GM18519 (cell line): ENCODE measurements around the gene CCR5.

Experiments used
- ATAC-seq: cut with Tn5 transposase; IDR thresholded peaks from one replicate; pipeline ENCODE4 v1.9.1; 2021; ENCODE audit warnings: mild to moderate bottlenecking, moderate library complexity; ENCODE audit not compliant: unreplicated experiment, low FRiP score

Gene CCR5

DNA sequence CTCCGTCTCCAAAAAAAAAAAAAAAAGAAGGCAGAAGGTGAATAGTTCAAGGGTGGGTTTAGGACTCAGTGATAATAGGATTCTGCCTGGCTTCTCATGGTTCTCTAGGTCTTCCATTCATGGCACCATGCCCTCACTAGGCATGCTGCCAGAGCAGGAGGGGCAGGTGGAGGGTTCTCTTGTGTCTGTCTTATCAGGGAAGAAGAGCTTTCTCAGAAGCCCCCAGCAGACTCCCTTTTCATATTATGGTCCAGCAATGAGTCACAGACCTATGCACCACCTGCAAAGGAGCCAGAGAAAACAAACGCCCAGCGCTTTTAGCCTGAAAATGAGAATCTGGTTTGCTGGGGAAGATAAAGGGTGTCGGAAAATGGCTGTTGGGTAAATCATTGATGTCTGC is 13.8 kb upstream of the CCR5 start:
- ATAC-seq: no peak

DNA sequence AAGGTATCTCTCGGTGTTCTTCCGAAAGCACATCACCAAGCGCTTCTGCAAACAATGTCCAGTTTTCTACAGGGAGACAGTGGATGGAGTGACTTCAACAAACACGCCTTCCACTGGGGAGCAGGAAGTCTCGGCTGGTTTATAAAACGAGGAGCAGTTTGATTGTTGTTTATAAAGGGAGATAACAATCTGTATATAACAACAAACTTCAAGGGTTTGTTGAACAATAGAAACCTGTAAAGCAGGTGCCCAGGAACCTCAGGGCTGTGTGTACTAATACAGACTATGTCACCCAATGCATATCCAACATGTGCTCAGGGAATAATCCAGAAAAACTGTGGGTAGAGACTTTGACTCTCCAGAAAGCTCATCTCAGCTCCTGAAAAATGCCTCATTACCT is 12.3 kb upstream of the CCR5 start:
- ATAC-seq: no peak

- peak; percentile 53 for ATAC-seq
Observed at GRCh38 chr3:46359733-46360493, 10.8 kb upstream of the CCR5 start.

GRCh38 chr3:46360907-46361306 is 9.8 kb upstream of the CCR5 start:
- no peak for ATAC-seq

- ATAC-seq: no peak
Observed at GRCh38 chr3:46361408-46362283, 9.1 kb upstream of the CCR5 start.

DNA sequence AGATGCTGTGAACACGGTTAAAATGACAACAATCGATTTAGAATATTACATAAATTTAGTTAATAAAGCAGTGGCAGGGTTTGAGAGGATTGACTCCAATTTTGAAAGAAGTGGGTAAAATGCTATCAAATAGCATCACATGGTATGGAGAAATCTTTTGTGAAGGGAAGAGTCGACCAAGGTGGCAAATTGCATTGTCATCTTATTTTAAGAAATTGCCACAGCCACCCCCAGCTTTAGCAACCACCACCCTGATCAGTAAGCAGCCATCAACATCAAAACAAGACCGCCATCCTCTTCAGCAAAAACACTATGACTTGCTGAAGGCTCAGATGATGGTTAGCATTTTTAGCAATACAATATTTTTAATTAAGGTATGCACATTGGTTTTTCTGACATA is 5.7 kb upstream of the CCR5 start:
- no peak for ATAC-seq

DNA sequence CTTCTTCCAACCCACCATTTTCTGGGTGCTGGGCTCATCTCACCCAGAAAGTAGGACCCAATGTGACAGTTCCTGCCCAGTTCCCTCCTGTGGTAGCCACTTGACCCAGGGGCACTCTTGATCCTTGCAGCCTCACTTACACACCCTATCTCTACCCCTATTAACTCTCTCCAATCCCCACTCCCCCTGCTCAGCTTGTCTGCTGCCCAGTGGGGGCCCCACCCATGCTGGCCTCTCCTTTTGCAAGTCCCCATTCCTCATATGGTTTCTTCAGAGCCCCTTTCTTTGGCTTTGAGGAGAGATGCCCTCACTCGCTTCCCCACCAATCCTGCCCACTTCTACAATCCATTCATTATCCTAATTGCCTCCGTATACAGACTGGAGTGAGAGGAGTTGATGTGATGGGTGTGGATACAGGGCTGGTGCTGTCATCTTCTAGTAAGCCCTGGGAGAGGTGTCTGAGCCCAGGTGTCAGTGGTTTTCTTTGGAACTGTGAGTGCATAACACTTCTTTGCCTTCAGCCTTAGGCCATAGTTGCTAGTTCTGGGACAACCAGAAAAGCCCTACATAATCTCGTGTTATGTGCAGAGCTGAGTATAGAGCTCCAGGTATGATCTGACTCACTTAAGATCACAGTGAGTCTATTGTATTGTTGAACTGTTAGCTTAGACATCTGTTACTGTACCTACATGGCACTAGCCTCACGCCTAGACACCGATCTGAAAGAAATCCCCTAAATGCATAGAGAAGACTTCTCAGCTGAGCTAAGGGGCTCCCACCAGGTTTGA is 4.8 kb upstream of the CCR5 start:
- ATAC-seq: no peak

DNA sequence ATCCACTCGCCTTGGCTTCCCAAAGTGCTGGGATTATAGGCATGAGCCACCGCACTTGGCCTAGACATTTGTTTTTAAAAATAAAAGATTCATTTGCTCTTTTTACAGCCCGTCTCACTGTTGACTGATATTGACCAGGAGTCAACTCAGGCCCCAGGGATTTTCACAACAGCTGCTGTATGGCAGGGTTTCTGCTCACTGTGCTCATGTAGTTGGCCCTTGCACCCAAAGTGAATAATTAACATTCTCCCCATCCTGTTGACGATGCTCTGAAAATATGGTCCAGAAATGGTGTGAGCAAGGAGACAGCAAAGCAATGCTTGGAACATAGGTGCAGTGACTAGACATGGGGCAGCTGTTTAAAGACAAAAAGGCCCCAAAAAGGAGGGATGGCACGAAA is 2.9 kb upstream of the CCR5 start:
- ATAC-seq: no peak

DNA sequence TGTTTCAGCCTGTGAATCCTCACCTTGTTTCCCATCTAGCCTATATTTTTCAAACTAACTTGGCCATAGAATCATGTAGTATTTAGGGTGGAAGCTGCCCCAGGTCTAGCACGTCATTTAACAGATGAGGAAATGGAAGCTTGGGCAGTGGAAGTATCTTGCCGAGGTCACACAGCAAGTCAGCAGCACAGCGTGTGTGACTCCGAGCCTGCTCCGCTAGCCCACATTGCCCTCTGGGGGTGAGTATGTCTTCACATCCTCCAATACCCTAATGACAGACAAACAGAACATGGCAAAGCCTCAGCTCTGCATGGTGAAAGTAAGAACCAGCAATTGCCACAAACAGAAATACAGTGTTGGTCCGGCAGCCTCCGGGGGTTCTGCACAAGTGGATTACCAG is 2.2 kb upstream of the CCR5 start:
- no peak for ATAC-seq

DNA sequence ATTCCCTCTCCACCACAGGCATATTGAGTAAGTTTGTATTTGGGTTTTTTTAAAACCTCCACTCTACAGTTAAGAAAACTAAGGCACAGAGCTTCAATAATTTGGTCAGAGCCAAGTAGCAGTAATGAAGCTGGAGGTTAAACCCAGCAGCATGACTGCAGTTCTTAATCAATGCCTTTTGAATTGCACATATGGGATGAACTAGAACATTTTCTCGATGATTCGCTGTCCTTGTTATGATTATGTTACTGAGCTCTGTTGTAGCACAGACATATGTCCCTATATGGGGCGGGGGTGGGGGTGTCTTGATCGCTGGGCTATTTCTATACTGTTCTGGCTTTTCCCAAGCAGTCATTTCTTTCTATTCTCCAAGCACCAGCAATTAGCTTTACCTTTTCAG is 1.6 kb upstream of the CCR5 start:
- ATAC-seq: no peak

- ATAC-seq: no peak
Observed at GRCh38 chr3:46369675-46370132, 1.0 kb upstream of the CCR5 start.

- no peak for ATAC-seq
Observed at GRCh38 chr3:46371519-46372340, 984 bp downstream of the CCR5 start.

DNA sequence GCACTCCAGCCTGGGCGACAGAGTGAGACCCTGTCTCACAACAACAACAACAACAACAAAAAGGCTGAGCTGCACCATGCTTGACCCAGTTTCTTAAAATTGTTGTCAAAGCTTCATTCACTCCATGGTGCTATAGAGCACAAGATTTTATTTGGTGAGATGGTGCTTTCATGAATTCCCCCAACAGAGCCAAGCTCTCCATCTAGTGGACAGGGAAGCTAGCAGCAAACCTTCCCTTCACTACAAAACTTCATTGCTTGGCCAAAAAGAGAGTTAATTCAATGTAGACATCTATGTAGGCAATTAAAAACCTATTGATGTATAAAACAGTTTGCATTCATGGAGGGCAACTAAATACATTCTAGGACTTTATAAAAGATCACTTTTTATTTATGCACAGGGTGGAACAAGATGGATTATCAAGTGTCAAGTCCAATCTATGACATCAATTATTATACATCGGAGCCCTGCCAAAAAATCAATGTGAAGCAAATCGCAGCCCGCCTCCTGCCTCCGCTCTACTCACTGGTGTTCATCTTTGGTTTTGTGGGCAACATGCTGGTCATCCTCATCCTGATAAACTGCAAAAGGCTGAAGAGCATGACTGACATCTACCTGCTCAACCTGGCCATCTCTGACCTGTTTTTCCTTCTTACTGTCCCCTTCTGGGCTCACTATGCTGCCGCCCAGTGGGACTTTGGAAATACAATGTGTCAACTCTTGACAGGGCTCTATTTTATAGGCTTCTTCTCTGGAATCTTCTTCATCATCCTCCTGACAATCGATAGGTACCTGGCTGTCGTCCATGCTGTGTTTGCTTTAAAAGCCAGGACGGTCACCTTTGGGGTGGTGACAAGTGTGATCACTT is 2.0 kb downstream of the CCR5 start:
- no peak for ATAC-seq

GRCh38 chr3:46374755-46375154 is 4.0 kb downstream of the CCR5 start:
- no peak for ATAC-seq

DNA sequence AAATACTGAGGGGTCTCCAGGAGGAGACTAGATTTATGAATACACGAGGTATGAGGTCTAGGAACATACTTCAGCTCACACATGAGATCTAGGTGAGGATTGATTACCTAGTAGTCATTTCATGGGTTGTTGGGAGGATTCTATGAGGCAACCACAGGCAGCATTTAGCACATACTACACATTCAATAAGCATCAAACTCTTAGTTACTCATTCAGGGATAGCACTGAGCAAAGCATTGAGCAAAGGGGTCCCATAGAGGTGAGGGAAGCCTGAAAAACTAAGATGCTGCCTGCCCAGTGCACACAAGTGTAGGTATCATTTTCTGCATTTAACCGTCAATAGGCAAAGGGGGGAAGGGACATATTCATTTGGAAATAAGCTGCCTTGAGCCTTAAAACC is 4.5 kb downstream of the CCR5 start:
- no peak for ATAC-seq

- no peak for ATAC-seq
Observed at GRCh38 chr3:46375814-46376213, 5.1 kb downstream of the CCR5 start.

DNA sequence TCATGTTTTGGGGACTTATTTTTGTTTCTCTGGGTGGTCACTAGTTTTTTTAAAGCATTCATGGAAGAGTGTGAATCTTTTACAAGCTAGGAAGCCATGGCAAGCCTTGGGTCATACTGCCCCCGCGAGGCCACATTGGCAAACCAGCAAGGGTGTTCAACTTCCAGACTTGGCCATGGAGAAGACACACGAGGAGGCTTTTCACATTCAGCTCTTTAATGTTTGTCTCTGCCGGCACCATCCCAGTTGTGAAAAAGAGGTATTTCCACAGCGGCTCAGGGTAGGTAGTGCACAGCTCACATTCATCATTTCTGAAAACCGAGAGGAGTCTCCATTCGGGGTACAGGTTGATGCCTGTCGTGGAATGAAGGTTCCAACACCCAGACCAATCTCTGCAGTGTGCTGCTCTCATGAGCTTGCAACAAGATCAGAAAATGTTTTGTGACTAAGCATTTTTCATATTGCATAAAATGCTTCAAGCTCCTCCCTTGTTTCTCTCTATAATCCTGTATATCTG is 7.7 kb downstream of the CCR5 start:
- no peak for ATAC-seq

- ATAC-seq: no peak
Observed at GRCh38 chr3:46380471-46381221, 9.9 kb downstream of the CCR5 start.
